ENCODE results near the gene ANO1.
A peak's percentile ranks its signal among the peaks of the same experiment; 100 is the strongest.

Gene ANO1

DNA sequence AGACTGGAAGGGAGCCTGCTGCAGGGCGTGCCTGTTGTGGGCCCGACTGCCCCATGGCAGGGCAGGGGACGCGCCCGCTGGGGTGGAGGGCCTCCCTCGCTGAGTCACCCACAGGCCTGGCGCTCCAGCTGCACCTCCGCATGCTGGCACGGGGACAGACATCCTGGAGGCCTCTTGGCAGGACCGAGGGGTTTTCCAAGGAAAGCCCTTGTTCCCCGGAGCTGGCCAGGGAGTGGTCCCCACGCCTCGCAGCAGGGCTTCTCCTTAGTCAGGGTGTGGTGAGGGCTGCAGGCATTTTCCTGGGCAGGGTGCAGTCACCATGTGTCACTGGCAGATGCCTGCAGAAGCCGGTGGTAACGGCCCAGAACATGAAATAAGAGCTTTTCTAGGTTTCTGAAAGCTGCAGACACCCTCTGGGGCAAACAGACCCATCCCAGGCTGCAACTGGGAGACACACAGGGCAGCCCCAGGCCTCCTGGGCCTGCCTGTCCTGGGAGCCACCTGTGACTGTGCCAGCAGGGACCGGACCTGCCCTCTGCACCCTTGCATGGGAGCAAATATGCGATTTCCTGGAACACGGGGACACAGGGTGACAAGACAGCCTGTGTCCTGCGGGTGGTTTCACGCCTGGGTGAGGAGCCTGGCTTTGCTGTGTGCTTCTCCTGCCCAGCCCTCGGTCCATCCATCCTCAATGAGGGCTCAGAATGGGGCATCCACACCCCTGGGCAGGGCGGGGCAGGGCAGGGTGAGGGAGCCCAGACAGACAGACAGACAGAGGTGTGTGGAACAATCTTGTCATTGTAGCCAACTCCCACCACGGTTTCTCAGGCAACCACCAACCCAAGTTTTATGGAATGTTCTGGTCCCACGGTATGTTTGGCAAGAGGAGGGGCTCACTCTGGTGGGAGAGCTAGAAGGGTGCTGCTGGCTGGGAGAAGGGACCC lies 81.8 kb downstream of the ANO1 start:
- Histone ChIP-seq H3K27me3 (replicated peaks; ENCODE audit: control insufficient read depth, insufficient read depth, low read length) (peaks cover 29% of the 10 kb centered on the region), H3K4me3 (ENCODE audit: low read length) (no peak overlapping the region), H3K9ac (ENCODE audit: low read length) (no peak overlapping the region), H3K9me3 (ENCODE audit: control insufficient read depth, low read length) (no peaks in the 10 kb centered on the region), H3K4me1 (ENCODE audit: control insufficient read depth, insufficient read depth, low read length) (no peaks in the 10 kb centered on the region), H3K36me3 (ENCODE audit: control insufficient read depth, insufficient read depth, low read length, severe bottlenecking) (no peaks in the 10 kb centered on the region)
- peak; percentile 68 for DNase-seq (ENCODE audit: low read depth)

DNA sequence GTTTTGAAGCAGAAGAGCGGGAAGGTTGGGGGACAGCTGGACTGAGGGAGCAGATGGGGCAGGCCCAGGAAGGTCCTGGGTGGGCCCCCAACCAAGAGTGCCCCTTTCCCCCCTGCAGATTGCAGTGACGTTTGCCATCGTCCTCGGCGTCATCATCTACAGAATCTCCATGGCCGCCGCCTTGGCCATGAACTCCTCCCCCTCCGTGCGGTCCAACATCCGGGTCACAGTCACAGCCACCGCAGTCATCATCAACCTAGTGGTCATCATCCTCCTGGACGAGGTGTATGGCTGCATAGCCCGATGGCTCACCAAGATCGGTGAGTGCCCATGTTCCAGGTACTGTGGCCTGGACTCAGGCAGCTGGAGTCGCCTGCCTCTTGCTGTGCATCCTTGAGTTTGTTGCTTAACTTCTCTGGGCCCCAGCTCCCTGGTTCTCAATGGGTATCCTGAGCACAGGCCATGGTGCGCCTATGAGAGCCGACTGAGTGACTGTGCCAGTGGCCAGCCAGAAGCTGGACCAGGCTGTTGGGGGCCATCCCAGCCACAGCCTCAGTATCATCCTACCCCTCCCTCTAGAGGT lies 83.0 kb downstream of the ANO1 start:
- H3K9ac ChIP-seq (ENCODE audit: low read length), result no peak overlapping the region
- H3K27me3 ChIP-seq (replicated peaks; ENCODE audit: control insufficient read depth, insufficient read depth, low read length), result peaks cover 26% of the 10 kb centered on the region
- no peaks in the 10 kb centered on the region for H3K36me3 ChIP-seq (ENCODE audit: control insufficient read depth, insufficient read depth, low read length, severe bottlenecking)
- no peak for DNase-seq (ENCODE audit: low read depth)
- no peaks in the 10 kb centered on the region for H3K9me3 ChIP-seq (ENCODE audit: control insufficient read depth, low read length)
- H3K4me1 ChIP-seq (ENCODE audit: control insufficient read depth, insufficient read depth, low read length), result no peaks in the 10 kb centered on the region
- H3K4me3 ChIP-seq (ENCODE audit: low read length), result no peak overlapping the region

DNA sequence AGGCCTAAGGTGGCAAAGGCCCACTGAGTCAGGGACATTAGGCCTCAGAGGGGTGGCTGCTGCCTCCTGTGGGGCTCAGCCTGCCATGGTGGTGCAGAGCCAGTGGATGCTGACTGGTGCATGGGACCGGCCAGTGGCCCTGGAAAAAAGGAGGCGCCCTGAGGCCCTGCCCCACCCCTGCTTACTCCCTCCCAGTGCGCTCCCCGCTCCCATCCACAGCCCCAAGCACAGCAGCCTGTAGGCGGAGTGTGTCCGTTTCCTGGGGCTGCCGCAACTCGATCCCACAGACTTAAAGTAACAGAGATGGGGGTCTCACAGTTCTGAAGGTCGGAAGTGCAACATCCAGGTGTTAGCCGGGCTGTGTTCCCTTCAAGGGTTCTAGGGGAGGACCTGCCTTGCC lies 86.6 kb downstream of the ANO1 start:
- no peaks in the 10 kb centered on the region for H3K9me3 ChIP-seq (ENCODE audit: control insufficient read depth, low read length)
- peaks cover 39% of the 10 kb centered on the region for H3K27me3 ChIP-seq (replicated peaks; ENCODE audit: control insufficient read depth, insufficient read depth, low read length)
- H3K36me3 ChIP-seq (ENCODE audit: control insufficient read depth, insufficient read depth, low read length, severe bottlenecking), result no peaks in the 10 kb centered on the region
- DNase-seq (ENCODE audit: low read depth), result no peak
- H3K9ac ChIP-seq (ENCODE audit: low read length), result no peak overlapping the region
- no peaks in the 10 kb centered on the region for H3K4me1 ChIP-seq (ENCODE audit: control insufficient read depth, insufficient read depth, low read length)
- no peak overlapping the region for H3K4me3 ChIP-seq (ENCODE audit: low read length)

DNA sequence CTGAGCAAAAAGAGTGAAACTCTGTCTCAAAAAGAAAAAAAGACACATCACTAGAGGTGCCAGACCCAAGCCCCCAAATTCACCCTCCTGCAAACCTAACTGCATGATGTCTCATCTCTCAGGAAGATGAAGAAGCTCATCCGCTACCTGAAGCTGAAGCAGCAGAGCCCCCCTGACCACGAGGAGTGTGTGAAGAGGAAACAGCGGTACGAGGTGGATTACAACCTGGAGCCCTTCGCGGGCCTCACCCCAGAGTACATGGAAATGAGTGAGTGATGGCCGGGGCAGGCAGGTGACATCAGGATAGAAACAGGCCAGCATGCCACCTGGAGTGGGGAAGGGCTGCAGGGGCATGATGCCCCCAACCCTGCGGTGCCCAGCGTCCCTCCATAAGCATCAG lies 89.0 kb downstream of the ANO1 start:
- Histone ChIP-seq H3K4me1 (ENCODE audit: control insufficient read depth, insufficient read depth, low read length) (no peaks in the 10 kb centered on the region), H3K27me3 (replicated peaks; ENCODE audit: control insufficient read depth, insufficient read depth, low read length) (peaks cover 49% of the 10 kb centered on the region), H3K9ac (ENCODE audit: low read length) (no peak overlapping the region), H3K36me3 (ENCODE audit: control insufficient read depth, insufficient read depth, low read length, severe bottlenecking) (no peaks in the 10 kb centered on the region), H3K9me3 (ENCODE audit: control insufficient read depth, low read length) (no peaks in the 10 kb centered on the region), H3K4me3 (ENCODE audit: low read length) (no peak overlapping the region)
- no peak for DNase-seq (ENCODE audit: low read depth)

DNA sequence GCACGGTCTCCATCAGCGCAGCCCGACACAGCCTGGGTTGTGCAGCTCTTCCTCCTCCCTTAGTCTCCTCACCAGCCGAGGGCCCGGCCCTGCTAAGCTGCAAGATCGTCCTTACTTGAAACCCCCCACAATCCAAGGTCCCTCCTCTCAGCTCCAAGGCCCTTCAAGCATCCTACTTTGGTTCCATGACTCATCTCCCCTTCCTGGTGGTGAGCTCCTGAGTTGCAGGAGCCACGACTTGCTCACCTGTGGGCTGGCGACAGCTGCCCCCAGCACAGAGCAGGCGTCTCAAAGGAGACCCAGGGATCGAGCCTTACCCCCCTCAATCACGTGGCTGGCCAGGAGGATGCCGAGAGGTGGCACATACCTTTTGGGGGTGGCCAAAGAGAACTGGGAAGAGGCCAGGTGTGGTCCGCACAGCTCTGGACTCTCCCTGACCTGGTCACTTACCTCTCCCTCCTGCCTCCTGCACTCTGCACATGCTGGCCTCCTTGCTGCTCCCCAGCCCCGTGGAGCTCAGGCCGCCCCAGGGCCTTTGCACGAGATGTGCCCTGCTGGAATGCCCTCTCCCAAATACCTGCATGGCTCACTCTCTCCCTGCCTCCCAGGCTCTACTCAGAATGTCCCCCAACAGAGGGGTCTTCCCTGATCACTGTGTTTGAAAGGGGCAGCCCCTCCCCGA lies 89.7 kb downstream of the ANO1 start:
- Histone ChIP-seq H3K27me3 (replicated peaks; ENCODE audit: control insufficient read depth, insufficient read depth, low read length) (peaks cover 48% of the 10 kb centered on the region), H3K9me3 (ENCODE audit: control insufficient read depth, low read length) (no peaks in the 10 kb centered on the region), H3K4me1 (ENCODE audit: control insufficient read depth, insufficient read depth, low read length) (no peaks in the 10 kb centered on the region), H3K4me3 (ENCODE audit: low read length) (no peak overlapping the region), H3K36me3 (ENCODE audit: control insufficient read depth, insufficient read depth, low read length, severe bottlenecking) (no peaks in the 10 kb centered on the region), H3K9ac (ENCODE audit: low read length) (no peak overlapping the region)
- DNase-seq (ENCODE audit: low read depth), result no peak

DNA sequence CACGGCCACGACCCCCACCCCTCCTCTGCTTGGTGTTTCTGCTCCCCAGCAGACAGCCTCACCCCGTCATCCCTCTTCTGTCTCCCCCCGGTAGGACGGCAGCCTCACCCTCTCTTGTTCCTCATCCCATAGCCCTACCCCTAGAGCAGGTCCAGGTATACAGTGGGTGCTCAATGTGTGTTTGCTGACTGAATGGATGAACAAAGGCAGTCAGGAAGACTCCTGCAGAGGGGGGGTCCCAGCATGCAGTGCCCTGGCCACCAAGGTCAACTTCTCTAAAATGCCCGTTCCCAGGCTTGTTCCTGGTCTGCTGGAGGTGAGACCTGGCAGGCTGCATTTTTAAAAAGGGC lies 90.3 kb downstream of the ANO1 start:
- Histone ChIP-seq H3K27me3 (replicated peaks; ENCODE audit: control insufficient read depth, insufficient read depth, low read length) (peaks cover 43% of the 10 kb centered on the region), H3K9me3 (ENCODE audit: control insufficient read depth, low read length) (no peaks in the 10 kb centered on the region), H3K4me1 (ENCODE audit: control insufficient read depth, insufficient read depth, low read length) (no peaks in the 10 kb centered on the region), H3K36me3 (ENCODE audit: control insufficient read depth, insufficient read depth, low read length, severe bottlenecking) (no peaks in the 10 kb centered on the region), H3K9ac (ENCODE audit: low read length) (no peak overlapping the region), H3K4me3 (ENCODE audit: low read length) (no peak overlapping the region)
- DNase-seq (ENCODE audit: low read depth), result no peak

DNA sequence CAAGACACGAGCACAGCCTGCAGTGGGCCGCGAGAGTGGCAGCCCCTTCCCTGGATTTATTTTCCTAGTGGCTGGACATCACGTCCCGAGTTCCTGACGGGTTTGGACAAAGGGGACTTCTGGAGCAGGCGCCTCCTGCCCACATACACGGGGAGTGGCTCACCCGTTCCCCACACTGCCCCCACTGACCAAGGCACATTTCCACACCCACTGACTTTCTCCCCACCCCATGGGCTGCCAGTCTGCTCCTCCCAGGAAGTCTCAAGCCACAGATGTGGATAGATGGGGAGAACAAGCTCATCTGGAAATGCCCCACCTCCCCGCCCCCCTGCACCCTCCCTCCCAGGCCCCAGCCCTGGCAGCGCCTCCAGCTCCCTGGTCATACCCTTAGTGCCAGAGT lies 91.0 kb downstream of the ANO1 start:
- Histone ChIP-seq H3K27me3 (replicated peaks; ENCODE audit: control insufficient read depth, insufficient read depth, low read length) (peaks cover 40% of the 10 kb centered on the region), H3K4me3 (ENCODE audit: low read length) (no peak overlapping the region), H3K36me3 (ENCODE audit: control insufficient read depth, insufficient read depth, low read length, severe bottlenecking) (no peaks in the 10 kb centered on the region), H3K9ac (ENCODE audit: low read length) (no peak overlapping the region), H3K9me3 (ENCODE audit: control insufficient read depth, low read length) (no peaks in the 10 kb centered on the region), H3K4me1 (ENCODE audit: control insufficient read depth, insufficient read depth, low read length) (no peaks in the 10 kb centered on the region)
- DNase-seq (ENCODE audit: low read depth), result no peak

DNA sequence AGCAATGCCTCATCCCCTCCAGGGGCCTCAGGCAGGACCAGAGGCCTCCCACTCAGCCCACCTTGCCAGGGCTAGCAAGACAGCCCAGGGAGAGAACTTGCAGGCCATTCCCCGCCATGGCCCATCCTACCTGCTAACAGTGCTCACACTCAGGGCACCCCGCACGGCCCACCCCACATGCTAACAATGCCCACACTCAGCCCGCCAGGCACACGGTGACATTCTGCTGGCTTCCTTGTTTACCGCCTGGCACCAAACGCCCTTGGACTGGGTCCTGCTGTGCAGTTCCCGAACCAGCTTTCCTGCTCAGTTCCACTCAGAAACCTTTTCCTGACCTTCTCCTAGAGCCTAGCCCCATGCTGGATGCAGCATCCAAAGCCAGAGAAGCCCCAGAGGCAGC lies 91.5 kb downstream of the ANO1 start:
- H3K9me3 ChIP-seq (ENCODE audit: control insufficient read depth, low read length), result no peaks in the 10 kb centered on the region
- H3K4me1 ChIP-seq (ENCODE audit: control insufficient read depth, insufficient read depth, low read length), result no peaks in the 10 kb centered on the region
- H3K9ac ChIP-seq (ENCODE audit: low read length), result no peak overlapping the region
- no peaks in the 10 kb centered on the region for H3K36me3 ChIP-seq (ENCODE audit: control insufficient read depth, insufficient read depth, low read length, severe bottlenecking)
- H3K4me3 ChIP-seq (ENCODE audit: low read length), result no peak overlapping the region
- peaks cover 35% of the 10 kb centered on the region for H3K27me3 ChIP-seq (replicated peaks; ENCODE audit: control insufficient read depth, insufficient read depth, low read length)
- DNase-seq (ENCODE audit: low read depth), result no peak

DNA sequence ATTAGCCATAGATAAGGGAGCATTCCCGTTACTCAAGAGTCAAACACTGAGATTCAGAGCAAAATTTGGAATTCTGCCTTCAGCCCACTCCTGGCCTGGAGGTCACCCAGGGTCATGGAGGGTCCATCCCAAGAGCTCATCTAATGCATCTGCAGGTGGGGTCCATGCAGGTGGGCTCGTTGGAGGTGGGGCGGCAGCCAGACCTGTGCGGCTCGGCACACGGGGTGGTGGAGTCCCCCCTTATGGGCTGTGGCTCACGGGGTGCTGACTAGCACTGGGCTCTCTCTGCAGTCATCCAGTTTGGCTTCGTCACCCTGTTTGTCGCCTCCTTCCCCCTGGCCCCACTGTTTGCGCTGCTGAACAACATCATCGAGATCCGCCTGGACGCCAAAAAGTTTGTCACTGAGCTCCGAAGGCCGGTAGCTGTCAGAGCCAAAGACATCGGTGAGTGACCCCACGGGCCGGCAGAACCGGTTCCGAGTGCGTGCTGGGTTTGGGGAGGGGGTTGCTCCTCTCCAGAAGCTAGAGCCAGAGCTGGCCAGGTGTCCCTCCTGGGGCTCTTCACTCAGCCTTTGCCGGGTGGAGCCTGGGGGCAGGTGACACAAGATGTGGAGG lies 92.6 kb downstream of the ANO1 start:
- Histone ChIP-seq H3K4me1 (ENCODE audit: control insufficient read depth, insufficient read depth, low read length) (no peaks in the 10 kb centered on the region), H3K9me3 (ENCODE audit: control insufficient read depth, low read length) (no peaks in the 10 kb centered on the region), H3K27me3 (replicated peaks; ENCODE audit: control insufficient read depth, insufficient read depth, low read length) (peaks cover 32% of the 10 kb centered on the region), H3K9ac (ENCODE audit: low read length) (no peak overlapping the region), H3K4me3 (ENCODE audit: low read length) (no peak overlapping the region), H3K36me3 (ENCODE audit: control insufficient read depth, insufficient read depth, low read length, severe bottlenecking) (no peaks in the 10 kb centered on the region)
- DNase-seq (ENCODE audit: low read depth), result no peak

DNA sequence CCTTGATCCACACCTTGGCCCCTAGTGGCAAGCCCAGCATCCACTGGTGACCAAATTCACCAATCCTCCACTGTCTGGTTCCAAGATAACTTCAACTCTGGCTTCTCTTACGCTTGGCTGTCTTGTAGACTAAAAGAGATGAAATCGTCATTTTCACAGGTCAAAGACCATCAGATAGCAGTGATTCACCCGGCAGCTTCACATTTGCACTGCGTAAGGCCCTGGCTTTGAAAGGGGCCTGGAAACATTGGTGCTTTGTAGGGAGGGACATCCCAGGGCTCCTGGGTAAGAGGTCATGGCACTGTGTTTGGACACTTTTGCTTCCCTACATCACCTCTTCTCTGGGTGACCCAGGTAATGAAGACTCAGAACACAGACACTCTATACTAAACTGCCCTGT lies 94.9 kb downstream of the ANO1 start:
- H3K27me3 ChIP-seq (replicated peaks; ENCODE audit: control insufficient read depth, insufficient read depth, low read length), result peaks cover 23% of the 10 kb centered on the region
- H3K36me3 ChIP-seq (ENCODE audit: control insufficient read depth, insufficient read depth, low read length, severe bottlenecking), result no peaks in the 10 kb centered on the region
- no peaks in the 10 kb centered on the region for H3K9me3 ChIP-seq (ENCODE audit: control insufficient read depth, low read length)
- DNase-seq (ENCODE audit: low read depth), result no peak
- no peak overlapping the region for H3K4me3 ChIP-seq (ENCODE audit: low read length)
- no peak overlapping the region for H3K9ac ChIP-seq (ENCODE audit: low read length)
- no peaks in the 10 kb centered on the region for H3K4me1 ChIP-seq (ENCODE audit: control insufficient read depth, insufficient read depth, low read length)

DNA sequence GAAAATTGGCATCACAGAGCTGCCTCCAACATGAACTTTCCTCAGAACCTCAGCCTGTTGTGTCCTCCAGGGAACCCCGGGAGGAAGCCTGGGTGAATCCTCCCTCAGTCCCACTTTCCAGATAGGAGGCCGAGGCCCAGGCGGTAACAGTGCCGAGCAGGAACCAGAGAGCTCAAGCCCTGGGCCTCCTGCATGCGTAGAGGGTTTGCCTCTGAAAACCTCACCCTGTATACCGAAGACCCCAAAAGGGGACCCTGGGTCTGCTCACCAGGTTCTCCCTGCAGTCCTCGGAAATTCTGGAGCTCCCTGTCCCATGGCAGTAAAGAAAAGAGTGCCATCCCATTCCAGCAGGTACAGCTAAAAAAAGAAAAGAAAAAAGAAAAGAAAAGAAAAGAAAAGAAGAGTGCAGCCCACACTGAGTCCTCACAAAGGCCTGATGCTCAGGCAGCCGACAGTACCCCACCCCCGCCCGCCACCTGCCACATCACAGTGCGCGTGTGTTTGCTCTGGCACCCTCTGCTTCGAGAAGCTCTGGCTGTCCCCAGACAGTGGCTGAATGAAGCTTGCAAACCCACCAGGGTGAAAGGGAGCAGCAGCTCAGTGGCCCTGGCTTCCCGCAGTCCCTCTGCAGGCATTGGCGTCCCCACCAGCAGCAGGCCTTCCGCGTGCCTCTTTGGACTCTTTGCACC lies 96.6 kb downstream of the ANO1 start:
- no peak overlapping the region for H3K4me3 ChIP-seq (ENCODE audit: low read length)
- peaks cover 26% of the 10 kb centered on the region for H3K27me3 ChIP-seq (replicated peaks; ENCODE audit: control insufficient read depth, insufficient read depth, low read length)
- no peaks in the 10 kb centered on the region for H3K9me3 ChIP-seq (ENCODE audit: control insufficient read depth, low read length)
- no peaks in the 10 kb centered on the region for H3K36me3 ChIP-seq (ENCODE audit: control insufficient read depth, insufficient read depth, low read length, severe bottlenecking)
- H3K9ac ChIP-seq (ENCODE audit: low read length), result no peak overlapping the region
- no peaks in the 10 kb centered on the region for H3K4me1 ChIP-seq (ENCODE audit: control insufficient read depth, insufficient read depth, low read length)
- DNase-seq (ENCODE audit: low read depth), result no peak

Measured in adipocyte (in vitro differentiated cells).